ENCODE results near the gene AOC1. TPM values are rescaled to one million over a fixed set of nuclear protein-coding genes. Genes with fewer than 3 reads are reported as not detected.

AOC1 gene
- total RNA-seq, 2 experiments from 2014 or later = not detected

- no peak for DNase-seq
- H3K27ac Mint-ChIP-seq = no peak overlapping the region
- peaks cover 53% of the 10 kb centered on the region for H3K27me3 Mint-ChIP-seq
- H3K36me3 Mint-ChIP-seq = no peaks in the 10 kb centered on the region
- H3K4me1 Mint-ChIP-seq = no peaks in the 10 kb centered on the region
- no peak for ATAC-seq
- CTCF ChIA-PET = no interaction called here
- no peak overlapping the region for H3K4me3 Mint-ChIP-seq
- H3K9me3 Mint-ChIP-seq (ENCODE audit: low read depth) = no peaks in the 10 kb centered on the region
These were observed 28.7 kb upstream of the AOC1 start for GRCh38 chr7:150823484-150824126.

GRCh38 chr7:150824379-150825177 lies 27.7 kb upstream of the AOC1 start:
- ATAC-seq = no peak
- no peak overlapping the region for H3K27ac Mint-ChIP-seq
- H3K36me3 Mint-ChIP-seq = no peaks in the 10 kb centered on the region
- no peak for DNase-seq
- peaks cover 55% of the 10 kb centered on the region for H3K27me3 Mint-ChIP-seq
- no peaks in the 10 kb centered on the region for H3K4me1 Mint-ChIP-seq
- CTCF ChIA-PET = interaction anchor here (0.9 kb wide), 1 partner anchor 74 kb away, joined by 3 read pairs; no protein-coding TSS in a partner anchor
- H3K4me3 Mint-ChIP-seq = no peak overlapping the region
- H3K9me3 Mint-ChIP-seq (ENCODE audit: low read depth) = no peaks in the 10 kb centered on the region

- CTCF ChIA-PET = no interaction called here
- no peak overlapping the region for H3K4me3 Mint-ChIP-seq
- H3K4me1 Mint-ChIP-seq = no peaks in the 10 kb centered on the region
- H3K27me3 Mint-ChIP-seq = peaks cover 61% of the 10 kb centered on the region
- H3K27ac Mint-ChIP-seq = no peak overlapping the region
- no peaks in the 10 kb centered on the region for H3K9me3 Mint-ChIP-seq (ENCODE audit: low read depth)
- H3K36me3 Mint-ChIP-seq = no peaks in the 10 kb centered on the region
- DNase-seq = no peak
- ATAC-seq = no peak
These were observed 26.1 kb upstream of the AOC1 start for GRCh38 chr7:150826061-150826849.

GRCh38 chr7:150828384-150828783 lies 23.9 kb upstream of the AOC1 start:
- Mint-ChIP-seq H3K27ac (no peak overlapping the region), H3K36me3 (no peaks in the 10 kb centered on the region), H3K4me1 (no peaks in the 10 kb centered on the region), H3K9me3 (ENCODE audit: low read depth) (no peaks in the 10 kb centered on the region), H3K27me3 (peaks cover 54% of the 10 kb centered on the region), H3K4me3 (no peak overlapping the region)
- ATAC-seq (no peak), DNase-seq (no peak)
- CTCF ChIA-PET = no interaction called here

GRCh38 chr7:150829426-150829825 lies 22.9 kb upstream of the AOC1 start:
- CTCF ChIA-PET = no interaction called here
- no peak overlapping the region for H3K27ac Mint-ChIP-seq
- H3K9me3 Mint-ChIP-seq (ENCODE audit: low read depth) = no peaks in the 10 kb centered on the region
- H3K36me3 Mint-ChIP-seq = no peaks in the 10 kb centered on the region
- DNase-seq = no peak
- ATAC-seq = no peak
- peaks cover 63% of the 10 kb centered on the region for H3K27me3 Mint-ChIP-seq
- no peaks in the 10 kb centered on the region for H3K4me1 Mint-ChIP-seq
- H3K4me3 Mint-ChIP-seq = no peak overlapping the region

GRCh38 chr7:150830937-150831336 lies 21.4 kb upstream of the AOC1 start:
- no peaks in the 10 kb centered on the region for H3K36me3 Mint-ChIP-seq
- DNase-seq (no peak), ATAC-seq (no peak)
- no peak overlapping the region for H3K27ac Mint-ChIP-seq
- no peaks in the 10 kb centered on the region for H3K9me3 Mint-ChIP-seq (ENCODE audit: low read depth)
- CTCF ChIA-PET = no interaction called here
- H3K4me3 Mint-ChIP-seq = no peak overlapping the region
- no peaks in the 10 kb centered on the region for H3K4me1 Mint-ChIP-seq
- peaks cover 66% of the 10 kb centered on the region for H3K27me3 Mint-ChIP-seq

GRCh38 chr7:150831851-150832250 lies 20.5 kb upstream of the AOC1 start:
- Mint-ChIP-seq H3K9me3 (ENCODE audit: low read depth) (no peaks in the 10 kb centered on the region), H3K27ac (no peak overlapping the region), H3K4me1 (no peaks in the 10 kb centered on the region), H3K36me3 (no peaks in the 10 kb centered on the region), H3K27me3 (peaks cover 61% of the 10 kb centered on the region), H3K4me3 (no peak overlapping the region)
- DNase-seq = no peak
- CTCF ChIA-PET = no interaction called here
- no peak for ATAC-seq

- CTCF ChIA-PET = interaction anchor here (0.8 kb wide), 1 partner anchor 56 kb away, joined by 3 read pairs; no protein-coding TSS in a partner anchor
- Mint-ChIP-seq H3K27me3 (peaks cover 48% of the 10 kb centered on the region), H3K27ac (no peak overlapping the region), H3K4me1 (no peaks in the 10 kb centered on the region), H3K9me3 (ENCODE audit: low read depth) (no peaks in the 10 kb centered on the region), H3K36me3 (no peaks in the 10 kb centered on the region), H3K4me3 (no peak overlapping the region)
- ATAC-seq (no peak), DNase-seq (no peak)
These were observed 17.3 kb upstream of the AOC1 start for GRCh38 chr7:150835019-150835418.

- Mint-ChIP-seq H3K9me3 (ENCODE audit: low read depth) (no peaks in the 10 kb centered on the region), H3K4me1 (no peaks in the 10 kb centered on the region), H3K27ac (no peak overlapping the region), H3K4me3 (no peak overlapping the region), H3K36me3 (no peaks in the 10 kb centered on the region), H3K27me3 (peaks cover 45% of the 10 kb centered on the region)
- DNase-seq = no peak
- CTCF ChIA-PET = interaction anchor here (0.8 to 1.3 kb wide), 2 partner anchors 11 to 57 kb away, joined by 3 read pairs; no protein-coding TSS in a partner anchor
- ATAC-seq = no peak
These were observed 16.5 kb upstream of the AOC1 start for GRCh38 chr7:150835702-150836280.

- peaks cover 40% of the 10 kb centered on the region for H3K27me3 Mint-ChIP-seq
- H3K4me3 Mint-ChIP-seq = no peak overlapping the region
- no peaks in the 10 kb centered on the region for H3K36me3 Mint-ChIP-seq
- DNase-seq (no peak), ATAC-seq (no peak)
- H3K9me3 Mint-ChIP-seq (ENCODE audit: low read depth) = no peaks in the 10 kb centered on the region
- no peaks in the 10 kb centered on the region for H3K4me1 Mint-ChIP-seq
- H3K27ac Mint-ChIP-seq = no peak overlapping the region
- CTCF ChIA-PET = interaction anchor here (0.6 to 1.0 kb wide), 2 partner anchors 59 to 60 kb away, joined by 3 read pairs; no protein-coding TSS in a partner anchor
These were observed 13.2 kb upstream of the AOC1 start for GRCh38 chr7:150838965-150839650.

GRCh38 chr7:150842018-150842417 lies 10.3 kb upstream of the AOC1 start:
- no peak for DNase-seq
- no peak overlapping the region for H3K4me3 Mint-ChIP-seq
- no peaks in the 10 kb centered on the region for H3K9me3 Mint-ChIP-seq (ENCODE audit: low read depth)
- H3K4me1 Mint-ChIP-seq = no peaks in the 10 kb centered on the region
- H3K27me3 Mint-ChIP-seq = peaks cover 28% of the 10 kb centered on the region
- CTCF ChIA-PET = no interaction called here
- H3K27ac Mint-ChIP-seq = no peak overlapping the region
- H3K36me3 Mint-ChIP-seq = no peaks in the 10 kb centered on the region
- no peak for ATAC-seq

- H3K36me3 Mint-ChIP-seq = no peaks in the 10 kb centered on the region
- H3K4me3 Mint-ChIP-seq = no peak overlapping the region
- ATAC-seq = no peak
- no peak overlapping the region for H3K27ac Mint-ChIP-seq
- peaks cover 28% of the 10 kb centered on the region for H3K27me3 Mint-ChIP-seq
- CTCF ChIA-PET = no interaction called here
- no peak for DNase-seq
- no peaks in the 10 kb centered on the region for H3K4me1 Mint-ChIP-seq
- H3K9me3 Mint-ChIP-seq (ENCODE audit: low read depth) = no peaks in the 10 kb centered on the region
These were observed 9.6 kb upstream of the AOC1 start for GRCh38 chr7:150842716-150843115.

- ATAC-seq (no peak), DNase-seq (no peak)
- Mint-ChIP-seq H3K36me3 (no peaks in the 10 kb centered on the region), H3K27me3 (peaks cover 27% of the 10 kb centered on the region), H3K4me1 (no peaks in the 10 kb centered on the region), H3K27ac (no peak overlapping the region), H3K4me3 (no peak overlapping the region), H3K9me3 (ENCODE audit: low read depth) (no peaks in the 10 kb centered on the region)
- CTCF ChIA-PET = no interaction called here
These were observed 6.9 kb upstream of the AOC1 start for GRCh38 chr7:150845421-150845861.
